ENCODE data around the gene INPP5A.

INPP5A gene

DNA sequence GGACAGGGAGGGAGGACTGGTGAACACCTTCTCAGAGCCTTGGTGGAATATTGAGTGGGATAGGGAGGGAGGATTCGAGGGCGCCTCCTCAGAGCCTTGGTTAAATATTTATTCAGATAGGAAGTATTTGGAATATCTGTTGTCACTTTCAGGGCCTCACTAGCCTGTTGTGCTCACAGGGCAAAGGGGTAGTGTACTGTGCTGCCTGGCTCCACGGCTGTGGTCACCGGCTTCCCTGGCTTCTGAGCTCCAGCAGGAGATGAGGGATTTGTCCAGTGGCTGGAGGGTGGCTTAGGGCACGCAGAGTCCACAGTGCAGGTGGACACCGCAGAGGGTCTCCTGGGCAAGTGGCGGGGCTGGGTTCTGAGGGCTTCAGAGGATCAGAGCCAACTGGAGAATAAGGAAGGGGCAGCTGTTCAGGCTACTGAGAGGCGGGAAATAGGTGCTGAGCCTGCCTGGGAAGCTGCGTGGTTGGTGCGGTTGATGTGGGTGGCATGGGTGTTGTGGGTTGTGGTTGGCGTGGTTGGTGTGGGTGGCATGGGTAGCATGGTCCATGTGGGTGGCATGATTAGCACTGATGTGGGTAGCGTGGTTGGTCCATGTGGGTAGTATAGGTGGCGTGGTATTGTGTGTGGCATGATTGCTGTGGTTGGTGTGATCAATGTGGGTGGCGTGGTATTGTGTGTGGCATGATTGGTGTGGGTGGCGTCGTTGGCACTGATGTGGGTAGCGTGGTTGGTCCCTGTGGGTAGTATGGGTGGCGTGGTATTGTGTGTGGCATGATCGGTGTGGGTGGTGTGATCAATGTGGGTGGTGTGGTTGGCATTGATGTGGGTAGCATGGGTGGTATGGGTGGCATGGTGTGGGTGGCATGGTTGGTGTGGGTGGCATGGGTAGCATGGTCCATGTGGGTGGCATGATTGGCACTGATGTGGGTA is 16.7 kb downstream of the INPP5A start:
- no peaks in the 10 kb centered on the region for H3K27me3 Mint-ChIP-seq (ENCODE audit: low read depth)
- H3K27ac Mint-ChIP-seq, result no peak overlapping the region
- H3K4me1 Mint-ChIP-seq, result peaks cover 13% of the 10 kb centered on the region
- TF ChIP-seq, protein P1, sequence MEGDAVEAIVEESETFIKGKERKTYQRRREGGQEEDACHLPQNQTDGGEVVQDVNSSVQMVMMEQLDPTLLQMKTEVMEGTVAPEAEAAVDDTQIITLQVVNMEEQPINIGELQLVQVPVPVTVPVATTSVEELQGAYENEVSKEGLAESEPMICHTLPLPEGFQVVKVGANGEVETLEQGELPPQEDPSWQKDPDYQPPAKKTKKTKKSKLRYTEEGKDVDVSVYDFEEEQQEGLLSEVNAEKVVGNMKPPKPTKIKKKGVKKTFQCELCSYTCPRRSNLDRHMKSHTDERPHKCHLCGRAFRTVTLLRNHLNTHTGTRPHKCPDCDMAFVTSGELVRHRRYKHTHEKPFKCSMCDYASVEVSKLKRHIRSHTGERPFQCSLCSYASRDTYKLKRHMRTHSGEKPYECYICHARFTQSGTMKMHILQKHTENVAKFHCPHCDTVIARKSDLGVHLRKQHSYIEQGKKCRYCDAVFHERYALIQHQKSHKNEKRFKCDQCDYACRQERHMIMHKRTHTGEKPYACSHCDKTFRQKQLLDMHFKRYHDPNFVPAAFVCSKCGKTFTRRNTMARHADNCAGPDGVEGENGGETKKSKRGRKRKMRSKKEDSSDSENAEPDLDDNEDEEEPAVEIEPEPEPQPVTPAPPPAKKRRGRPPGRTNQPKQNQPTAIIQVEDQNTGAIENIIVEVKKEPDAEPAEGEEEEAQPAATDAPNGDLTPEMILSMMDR (IDR thresholded peaks at IDR 0.05; ENCODE audit: unreplicated experiment in 3 of 3), result no peak
- H3K9me3 Mint-ChIP-seq, result no peaks in the 10 kb centered on the region
- H3K36me3 Mint-ChIP-seq (ENCODE audit: low read depth), result no peaks in the 10 kb centered on the region
- H3K4me3 Mint-ChIP-seq, result no peak overlapping the region

DNA sequence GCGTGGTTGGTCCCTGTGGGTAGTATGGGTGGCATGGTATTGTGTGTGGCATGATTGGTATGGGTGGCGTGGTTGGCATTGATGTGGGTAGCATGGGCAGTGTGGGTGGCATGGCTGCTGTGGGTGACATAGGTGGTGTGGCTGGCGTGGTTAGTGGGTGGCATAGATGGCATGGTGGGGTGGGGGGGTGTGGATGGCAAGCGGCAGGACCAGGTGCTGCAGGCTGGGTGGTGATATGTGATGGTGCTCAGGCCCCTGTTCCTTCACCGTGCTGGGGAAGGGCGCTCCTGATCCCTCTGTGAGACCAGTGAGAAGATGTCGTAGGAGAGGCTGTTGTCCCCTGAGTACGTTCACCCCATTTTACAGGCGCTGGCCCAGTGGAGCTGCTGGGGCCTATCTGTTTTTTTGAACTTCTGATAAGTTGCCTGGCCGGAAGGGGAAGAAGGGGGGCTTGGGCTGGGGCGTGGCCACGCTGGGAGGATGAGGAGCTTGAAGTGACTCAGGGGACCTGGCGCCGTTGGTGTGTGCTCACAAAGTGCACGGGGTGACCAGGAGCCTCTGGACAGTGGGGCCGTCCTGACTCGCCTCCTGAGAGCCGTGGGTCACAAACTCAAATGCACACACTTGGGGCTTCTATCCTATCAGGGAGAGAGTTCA is 17.5 kb downstream of the INPP5A start:
- Mint-ChIP-seq H3K27me3 (ENCODE audit: low read depth) (no peaks in the 10 kb centered on the region), H3K4me3 (no peak overlapping the region), H3K4me1 (peaks cover 20% of the 10 kb centered on the region), H3K27ac (no peak overlapping the region), H3K36me3 (ENCODE audit: low read depth) (no peaks in the 10 kb centered on the region), H3K9me3 (no peaks in the 10 kb centered on the region)
- TF ChIP-seq, protein P1 (IDR thresholded peaks at IDR 0.05; ENCODE audit: unreplicated experiment in 3 of 3), result no peak

DNA sequence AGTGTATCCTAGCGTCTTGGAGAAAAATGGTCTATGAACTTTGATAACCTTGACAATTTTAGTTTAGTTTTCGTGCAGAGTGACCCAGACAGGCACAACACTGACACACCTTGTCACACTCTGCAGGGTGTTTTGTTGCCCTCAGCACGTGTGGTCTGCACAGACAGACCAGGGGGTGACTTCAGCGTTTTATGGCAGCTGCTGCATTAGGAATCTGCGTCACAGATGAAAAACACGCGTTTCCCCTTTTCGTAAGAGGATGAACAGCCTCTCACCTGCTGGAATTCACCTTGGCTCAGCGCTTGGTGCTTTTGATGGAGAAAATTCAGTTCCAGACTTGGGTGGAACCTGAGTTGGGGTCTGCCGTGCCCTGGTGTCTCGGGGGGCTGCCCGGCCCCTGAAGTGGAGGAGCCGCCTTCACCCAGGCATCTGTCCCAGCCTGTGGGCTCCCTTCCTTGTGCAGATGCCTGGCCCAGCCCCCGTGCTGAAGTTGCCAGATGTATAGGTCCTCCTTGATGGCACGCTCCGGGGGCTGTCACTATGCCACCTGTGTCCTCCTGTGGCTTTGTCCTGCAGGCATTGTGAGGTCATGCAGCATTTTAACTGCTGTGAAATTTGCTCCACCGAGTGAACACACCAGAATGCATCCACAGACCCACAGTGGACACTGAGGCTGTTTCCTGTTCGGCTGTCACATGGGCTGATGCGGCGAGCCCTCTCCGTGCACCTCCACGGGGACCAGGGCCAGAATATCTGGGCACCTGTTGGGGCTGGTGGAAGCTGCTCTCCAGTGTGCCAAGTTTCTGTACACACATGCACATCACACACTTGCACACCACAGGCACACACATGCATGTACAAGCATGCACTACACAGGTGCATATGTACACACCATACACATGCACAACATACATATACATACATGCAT is 18.3 kb downstream of the INPP5A start:
- Mint-ChIP-seq H3K27me3 (ENCODE audit: low read depth) (no peaks in the 10 kb centered on the region), H3K4me1 (peaks cover 25% of the 10 kb centered on the region), H3K9me3 (peaks cover 3% of the 10 kb centered on the region), H3K4me3 (no peak overlapping the region), H3K27ac (no peak overlapping the region), H3K36me3 (ENCODE audit: low read depth) (peaks cover under 1% of the 10 kb centered on the region)
- TF ChIP-seq, protein P1 (IDR thresholded peaks at IDR 0.05; ENCODE audit: unreplicated experiment in 3 of 3), result no peak

DNA sequence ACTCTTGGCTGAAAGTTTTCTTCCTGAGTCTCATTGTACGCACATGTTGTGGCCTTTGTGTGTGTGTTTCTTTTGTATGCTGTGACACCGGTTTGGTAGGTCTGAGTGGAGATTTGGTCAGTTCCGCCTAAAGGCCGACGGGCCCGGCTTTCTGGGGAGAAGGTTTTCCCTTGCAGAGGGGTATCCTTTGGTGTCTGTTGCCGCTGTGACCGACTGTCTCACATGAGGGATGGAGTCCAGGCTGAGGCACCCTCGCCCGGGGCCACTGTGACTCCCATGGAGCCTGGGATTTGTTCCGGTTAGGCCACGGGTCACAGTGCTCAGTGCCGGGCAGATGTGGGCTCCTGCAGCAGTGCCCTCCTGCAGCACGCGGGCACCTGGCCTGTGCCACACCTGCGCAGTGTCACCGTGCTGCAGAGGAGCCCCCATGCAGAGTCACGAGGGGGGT is 19.4 kb downstream of the INPP5A start:
- Mint-ChIP-seq H3K27ac (no peak overlapping the region), H3K27me3 (ENCODE audit: low read depth) (no peaks in the 10 kb centered on the region), H3K4me3 (no peak overlapping the region), H3K9me3 (peaks cover 5% of the 10 kb centered on the region), H3K36me3 (ENCODE audit: low read depth) (peaks cover 10% of the 10 kb centered on the region), H3K4me1 (peaks cover 25% of the 10 kb centered on the region)
- TF ChIP-seq, protein P1 (IDR thresholded peaks at IDR 0.05; ENCODE audit: unreplicated experiment in 3 of 3), result no peak

DNA sequence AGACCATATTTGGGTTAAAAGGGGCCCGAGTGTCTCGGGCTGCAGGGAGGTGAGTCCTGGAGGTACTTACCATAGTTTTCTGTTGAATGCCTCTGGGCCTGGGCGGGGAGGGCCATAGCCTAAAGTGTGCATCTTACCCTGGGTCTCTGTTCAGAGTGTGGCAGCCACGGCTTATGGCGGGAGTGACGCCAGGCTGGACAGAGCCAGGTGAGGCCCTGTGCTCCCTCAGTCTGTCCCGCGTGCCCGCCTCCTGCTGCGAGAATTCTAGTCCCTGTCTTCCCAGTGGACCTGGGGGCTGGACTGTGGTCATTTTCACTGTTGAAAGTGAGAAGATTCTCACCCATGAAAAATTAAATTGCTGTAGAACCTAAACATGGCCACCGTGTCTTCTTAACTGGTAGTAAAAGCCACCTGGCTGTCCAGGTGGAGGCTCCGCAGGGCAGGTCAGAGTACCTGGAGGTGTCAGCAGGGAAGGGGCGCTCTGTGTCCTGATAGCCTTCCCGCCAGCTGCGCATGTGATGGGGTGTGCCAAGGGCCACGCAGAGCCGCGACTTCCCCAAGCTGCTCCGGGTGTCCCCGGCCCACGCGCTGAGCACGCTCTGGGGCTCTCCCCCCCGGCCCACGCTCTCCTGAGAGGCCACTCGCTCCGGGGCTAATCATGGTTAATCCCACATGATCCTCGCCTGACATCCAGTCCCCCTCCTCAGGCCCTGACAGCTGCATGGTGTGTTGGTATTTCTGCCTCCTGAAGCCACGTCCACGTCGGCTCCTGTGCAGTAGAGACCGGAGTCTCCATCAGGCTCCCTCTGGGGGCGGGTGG is 20.3 kb downstream of the INPP5A start:
- TF ChIP-seq, protein P1 (IDR thresholded peaks at IDR 0.05; ENCODE audit: unreplicated experiment in 3 of 3), result no peak
- Mint-ChIP-seq H3K4me1 (peaks cover 25% of the 10 kb centered on the region), H3K9me3 (peaks cover 5% of the 10 kb centered on the region), H3K27ac (no peak overlapping the region), H3K27me3 (ENCODE audit: low read depth) (no peaks in the 10 kb centered on the region), H3K4me3 (no peak overlapping the region), H3K36me3 (ENCODE audit: low read depth) (peaks cover 10% of the 10 kb centered on the region)

Measured in nephron (organoid).